NOMO-1 (cell line): ENCODE data around the gene C17orf50.
A peak's percentile ranks its signal among the peaks of the same experiment; 100 is the strongest.

Source experiments
- DNase-seq, 2 experiments: peaks; one replicate each; lab custom pipeline; 2025; ENCODE audit not compliant: unreplicated experiment in 2 of 2; lab: John Stamatoyannopoulos, UW

C17orf50 gene

GRCh38 chr17:35760587-35760986 is at the start of gene C17orf50:
Gene C17orf50, plus strand, starts transcription at chr17:35760887. Its CDS starts 55 bp downstream, at chr17:35760942.
- DNase-seq = no peak

DNA sequence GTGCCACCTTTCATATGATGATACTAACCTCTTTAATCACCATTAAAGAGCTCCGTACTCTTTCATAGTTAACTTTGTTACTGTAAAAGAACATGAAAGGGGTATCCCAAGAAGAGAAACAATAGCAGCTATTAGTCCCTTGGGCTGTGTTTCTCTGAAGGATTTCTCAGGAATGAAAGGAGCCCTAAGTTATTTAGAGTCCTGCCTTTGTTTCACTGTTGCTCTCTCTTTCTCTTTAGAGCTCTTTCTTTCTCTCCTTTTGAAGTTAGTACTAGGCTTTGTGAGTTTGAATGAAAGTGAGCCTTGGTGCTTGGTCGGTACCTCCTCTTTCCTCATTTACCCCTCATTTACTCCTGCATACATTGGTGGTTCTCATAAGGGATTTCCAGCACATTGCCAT is 49.7 kb upstream of the C17orf50 start:
- DNase-seq = no peak

DNA sequence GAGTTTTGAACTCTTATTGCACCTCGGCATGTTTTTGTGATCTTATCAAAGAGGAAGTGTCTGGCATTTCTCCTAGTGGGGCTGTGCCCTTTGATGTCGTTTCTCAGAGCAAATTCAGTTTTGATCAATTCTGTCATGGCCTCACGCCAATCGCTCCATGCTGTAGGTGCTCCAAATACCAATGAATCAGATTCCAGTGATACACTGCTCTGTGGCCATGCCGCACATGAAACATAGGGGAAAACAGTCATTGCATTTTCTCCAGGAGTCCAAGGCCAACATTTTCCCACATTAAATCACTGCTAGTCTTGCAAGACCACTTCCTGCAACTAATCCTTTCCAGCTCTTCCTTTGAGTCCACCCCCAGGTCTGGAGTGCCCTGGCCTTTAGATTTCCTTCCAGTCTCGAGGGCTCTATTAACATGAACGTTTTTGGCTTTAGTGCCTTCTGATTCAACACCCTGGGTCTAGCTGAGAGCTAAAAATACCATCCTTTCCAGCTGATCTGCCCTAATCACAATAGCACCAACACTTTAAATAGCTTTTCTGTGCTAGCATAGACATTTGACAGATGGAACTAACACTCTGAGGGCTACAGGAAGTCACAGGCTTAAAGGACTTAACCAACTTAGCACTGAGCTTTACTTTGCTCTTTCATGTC is 47.5 kb upstream of the C17orf50 start:
- DNase-seq = no peak

GRCh38 chr17:35714988-35715387 is 45.7 kb upstream of the C17orf50 start:
- no peak for DNase-seq

DNA sequence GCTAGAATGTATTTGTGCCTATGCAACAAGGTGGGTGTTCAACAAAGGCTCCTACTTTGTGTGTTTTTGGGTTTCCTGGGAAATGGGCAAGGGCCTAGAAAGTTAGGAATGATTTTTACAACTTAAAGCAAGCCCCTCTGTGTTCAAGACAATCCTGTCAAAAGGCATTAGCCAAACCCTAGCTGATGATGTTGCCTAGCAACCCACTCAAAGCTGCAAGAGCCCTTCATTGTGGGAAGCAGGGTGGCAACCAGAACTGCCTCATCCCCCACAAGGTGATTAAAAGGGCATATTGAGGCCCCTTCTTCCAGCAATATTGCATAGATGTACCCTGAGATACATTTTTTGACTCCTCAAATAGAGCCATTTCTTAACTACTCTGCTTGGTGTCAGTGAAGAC is 45.3 kb upstream of the C17orf50 start:
- no peak for DNase-seq

- DNase-seq = no peak
These were observed 44.5 kb upstream of the C17orf50 start for GRCh38 chr17:35716173-35716572.

DNA sequence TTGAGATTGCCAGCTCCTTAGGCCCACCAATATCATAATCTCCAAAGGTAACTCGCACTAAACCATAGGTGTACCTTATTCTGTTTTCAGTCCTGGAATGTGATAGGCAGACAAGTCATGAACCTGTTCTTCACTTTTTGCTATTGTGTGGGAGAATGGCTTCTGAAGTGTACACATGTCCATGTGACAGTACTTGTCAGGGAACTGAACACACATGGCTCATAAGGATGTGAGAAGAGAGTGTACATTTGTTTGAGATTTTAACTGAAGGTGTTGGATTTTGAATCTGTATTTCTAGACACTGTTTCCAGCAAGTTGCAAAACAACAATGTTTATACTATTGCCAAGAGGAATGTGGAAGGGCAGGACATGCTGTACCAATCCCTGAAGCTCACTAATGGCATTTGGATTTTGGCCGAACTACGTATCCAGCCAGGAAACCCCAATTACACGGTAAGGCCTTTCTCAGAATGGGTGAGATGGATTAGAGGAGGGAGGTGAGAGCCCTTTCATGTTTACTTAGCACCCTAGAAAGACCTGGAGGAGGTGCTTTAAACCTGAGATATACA is 43.7 kb upstream of the C17orf50 start:
- DNase-seq = no peak

DNA sequence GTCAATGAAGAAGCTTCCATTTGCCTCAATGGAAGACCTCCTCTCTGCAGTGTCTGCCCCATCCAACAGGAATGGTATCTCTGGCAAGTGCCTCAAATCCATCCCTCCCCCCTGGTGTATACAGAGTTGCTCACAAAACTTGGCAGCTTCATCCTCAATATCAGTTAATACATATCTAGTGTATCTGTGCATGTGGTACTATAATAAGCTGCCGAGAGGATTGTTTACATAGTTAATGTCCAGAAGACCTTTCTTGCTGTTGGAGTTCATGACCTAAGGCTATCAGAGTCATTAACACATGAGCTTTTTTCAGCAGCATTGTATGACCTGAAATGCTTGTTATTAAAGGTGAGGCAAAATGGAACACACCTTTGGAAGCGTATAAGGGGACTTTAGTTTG is 43.2 kb upstream of the C17orf50 start:
- DNase-seq = no peak

DNA sequence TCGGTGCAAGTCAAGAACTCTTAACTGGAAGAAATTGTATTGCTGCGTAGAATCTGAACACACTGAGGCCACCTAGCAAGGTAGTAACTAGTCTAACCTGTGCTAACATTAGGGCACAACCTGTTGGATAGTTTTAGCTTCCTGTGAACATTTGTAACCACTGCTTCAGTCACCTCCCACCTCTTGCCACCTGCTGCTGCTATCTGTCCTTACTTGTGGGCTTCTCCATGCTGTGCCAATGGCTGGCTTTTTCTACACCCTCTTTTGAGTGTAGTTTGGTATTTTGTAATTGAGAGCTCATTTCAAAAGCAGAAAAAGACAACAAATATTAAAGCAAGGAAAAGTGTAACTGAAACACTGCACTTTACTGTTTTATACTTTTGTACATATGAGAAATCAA is 37.0 kb upstream of the C17orf50 start:
- DNase-seq = no peak

DNA sequence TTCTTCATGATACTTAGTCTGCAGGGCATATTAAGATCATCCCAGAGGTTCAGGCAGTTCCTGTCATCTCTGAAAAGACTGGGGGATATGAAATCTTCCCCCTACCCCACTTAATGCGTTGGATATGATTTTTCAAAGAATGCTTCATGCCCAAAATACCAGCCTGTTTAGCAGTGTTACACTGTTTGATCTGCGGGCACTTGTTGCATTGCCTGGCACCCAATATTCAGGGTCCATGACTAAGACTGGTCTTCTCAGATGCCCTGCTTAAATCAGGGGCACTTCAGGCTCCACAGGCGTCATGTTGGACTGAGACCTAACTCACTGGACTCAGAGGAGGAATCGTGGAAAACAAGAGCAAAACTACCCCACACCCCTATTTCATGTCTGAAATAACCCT is 35.6 kb upstream of the C17orf50 start:
- no peak for DNase-seq

GRCh38 chr17:35725802-35726126 is 34.9 kb upstream of the C17orf50 start:
- no peak for DNase-seq

DNA sequence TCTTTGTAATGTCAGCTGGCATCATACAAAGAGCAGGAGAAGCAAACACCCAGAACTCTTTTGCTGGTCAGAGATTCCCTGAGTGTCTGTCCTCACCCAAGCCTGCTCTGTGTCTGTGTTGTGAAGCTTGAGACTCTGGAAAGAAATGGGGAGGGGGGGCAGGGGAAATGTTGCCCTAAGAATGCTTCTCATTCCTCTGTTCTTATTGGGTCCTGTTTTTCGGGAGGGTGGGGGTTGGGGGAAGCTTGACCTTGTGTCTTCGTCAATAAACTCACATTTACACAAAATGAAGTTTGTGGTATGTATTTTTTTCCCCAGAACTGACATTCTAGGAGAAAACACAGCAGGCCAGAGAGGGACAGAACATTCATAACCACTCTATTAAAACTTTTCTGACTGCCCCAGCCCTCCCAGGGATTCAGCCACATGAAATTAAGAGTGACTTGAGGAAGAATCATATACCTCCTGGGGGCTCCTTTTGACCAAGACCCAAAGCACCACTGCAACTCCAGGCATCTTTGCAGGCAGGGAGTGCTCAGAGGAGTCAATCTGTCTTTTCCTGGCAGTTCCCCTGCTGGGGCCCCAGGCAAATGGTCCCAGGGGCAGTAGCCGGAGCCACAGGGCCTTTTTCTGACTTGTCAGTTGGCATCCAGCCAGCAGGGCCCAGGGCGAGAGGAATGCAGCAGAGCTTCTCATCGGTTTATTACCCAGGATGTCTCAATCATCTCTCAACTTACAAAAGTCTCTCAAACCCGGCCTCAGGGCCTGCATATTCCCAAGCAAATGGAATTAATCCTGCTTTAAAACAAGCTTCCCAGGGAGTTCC is 34.3 kb upstream of the C17orf50 start:
- peak in 1 of 2 experiments; percentile 31 for DNase-seq

- DNase-seq = no peak
These were observed 33.7 kb upstream of the C17orf50 start for GRCh38 chr17:35726953-35727460.

DNA sequence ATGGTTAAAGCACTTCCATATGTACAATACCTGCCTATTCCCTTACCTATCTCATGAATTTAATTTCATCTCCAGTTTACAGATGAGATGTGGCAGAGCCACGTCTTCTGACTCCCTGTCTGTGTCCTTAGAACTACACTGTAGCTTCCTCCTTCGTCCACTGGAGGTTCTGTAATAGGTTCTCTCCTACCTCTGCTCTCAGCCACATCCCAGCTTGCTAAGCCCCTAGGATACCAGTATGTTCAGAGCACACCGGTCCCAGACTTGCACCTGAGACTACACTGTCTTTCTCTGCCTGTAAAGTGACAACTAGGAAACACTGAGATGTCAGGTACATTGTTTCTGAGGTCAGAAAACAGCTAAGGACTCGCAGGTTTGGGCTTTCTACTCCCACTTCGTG is 33.1 kb upstream of the C17orf50 start:
- DNase-seq = no peak

DNA sequence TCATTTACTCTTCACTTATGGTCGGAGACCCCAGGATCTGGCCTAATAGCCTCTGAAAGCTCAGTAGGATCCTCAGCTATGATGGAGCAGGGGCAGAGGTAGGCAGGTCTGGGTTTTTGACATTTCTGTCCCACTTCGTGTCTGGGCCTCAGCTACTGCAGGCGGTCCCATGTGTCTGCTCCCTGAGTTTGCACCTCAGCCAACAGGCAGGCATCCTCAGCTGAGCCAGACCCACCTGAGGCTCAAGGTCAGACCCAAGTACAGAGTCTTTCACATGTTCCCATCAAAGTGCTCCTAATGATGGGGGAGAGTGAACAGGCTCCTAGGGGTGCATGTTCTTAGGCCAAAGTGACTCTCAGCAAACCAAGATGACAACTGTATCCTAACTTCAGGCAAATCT is 32.1 kb upstream of the C17orf50 start:
- DNase-seq = no peak

DNA sequence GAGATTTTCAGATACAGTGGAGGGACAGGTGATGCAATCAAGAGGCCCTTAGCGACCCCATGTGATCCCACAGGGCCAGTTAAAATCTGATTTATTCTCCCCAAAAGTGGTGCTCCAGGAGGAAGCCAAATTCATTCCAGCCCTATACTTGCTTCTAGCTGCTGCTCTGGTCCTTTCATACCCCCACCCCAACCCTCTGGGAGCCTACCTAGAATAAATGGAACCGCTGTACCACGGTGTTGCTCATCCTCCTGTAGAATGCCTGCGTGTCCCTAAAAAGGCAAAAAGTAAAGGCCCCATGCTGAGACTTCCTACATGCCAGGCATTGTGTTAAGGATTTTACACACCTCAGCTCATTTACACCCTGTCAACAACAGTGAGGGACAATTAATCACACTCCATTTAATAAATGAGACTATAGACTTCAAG is 31.3 kb upstream of the C17orf50 start:
- DNase-seq = no peak

DNA sequence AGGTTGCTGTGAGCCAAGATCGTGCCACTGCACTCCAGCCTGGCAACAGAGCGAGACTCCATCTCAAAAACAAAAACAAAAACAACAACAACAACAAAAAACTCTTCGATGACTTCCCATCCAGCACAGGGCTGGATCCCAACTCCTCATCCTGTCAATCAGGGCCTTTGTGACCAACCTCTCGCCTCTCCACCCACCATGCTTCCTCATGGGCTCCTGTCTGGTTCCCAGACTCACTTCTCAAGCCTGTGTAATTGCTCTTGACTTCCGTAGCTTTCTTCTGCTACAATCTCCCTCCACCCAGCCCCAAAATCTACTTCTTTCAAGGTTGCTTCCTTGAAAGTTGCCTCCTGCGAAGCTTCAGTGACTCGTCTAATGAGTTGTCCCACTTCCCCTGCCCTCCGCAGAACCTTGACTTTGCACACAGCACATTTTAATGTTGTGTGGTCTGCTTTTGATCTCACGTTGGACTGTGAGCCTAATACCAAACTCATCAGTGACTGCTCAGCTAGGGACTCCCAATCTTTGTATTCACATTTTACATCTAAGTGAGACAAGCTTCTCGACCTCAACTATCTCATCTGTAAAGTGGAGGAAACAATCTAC is 30.2 kb upstream of the C17orf50 start:
- no peak for DNase-seq

DNA sequence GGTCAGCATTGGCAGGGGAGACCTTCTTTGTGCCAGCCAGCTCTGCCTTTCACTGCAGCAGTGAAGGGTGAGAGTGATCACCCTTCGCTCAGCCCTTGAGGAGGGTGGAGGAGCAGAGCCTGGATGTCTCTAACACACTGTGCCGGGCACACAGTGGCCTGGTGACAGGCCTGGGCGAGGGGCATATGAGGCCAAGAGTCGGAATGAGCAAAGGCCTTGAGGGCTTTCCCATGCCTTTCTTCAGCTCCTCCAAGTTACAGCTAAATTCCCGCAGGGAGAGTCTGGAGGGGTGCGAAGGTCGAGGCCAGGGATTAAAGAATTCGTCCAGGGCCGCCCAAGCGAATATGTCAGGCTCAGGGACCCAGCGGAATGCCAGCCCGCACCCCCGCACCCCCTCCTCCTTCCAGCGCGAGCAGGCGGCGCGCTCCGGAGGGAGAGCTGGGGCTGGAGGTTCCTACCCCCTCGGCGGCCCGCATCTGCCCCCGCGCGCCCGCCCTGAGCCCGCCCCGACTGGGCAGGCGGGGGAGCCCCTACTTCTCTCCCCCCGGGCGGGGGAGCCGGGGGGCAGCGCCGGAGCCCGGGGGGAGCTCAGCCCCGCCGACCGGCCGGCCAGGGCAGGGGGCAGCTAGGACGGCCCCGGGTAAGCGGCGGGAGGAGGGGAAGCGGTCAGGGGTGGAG is 29.3 kb upstream of the C17orf50 start, which contains the start of gene RASL10B:
TSS of gene RASL10B (plus strand) at position 401 of the 678 bp plus-strand sequence. CDS start 3,546 bp downstream, outside the sequence.
- no peak for DNase-seq

GRCh38 chr17:35731917-35732805 is 28.5 kb upstream of the C17orf50 start:
- no peak for DNase-seq

- DNase-seq = no peak
These were observed 27.9 kb upstream of the C17orf50 start for GRCh38 chr17:35732806-35733136.
